LNCaP clone FGC (cell line): Measurements from ENCODE around the gene SPTSSB.

Experiments
- DNase-seq: peaks from one replicate; pipeline ENCODE4 v3.0.0-alpha.2; 2011; ENCODE audit warnings: low read depth
- H3K4me3 ChIP-seq: 2 replicates; pipeline ENCODE4 v1.5.1; 2011; ENCODE audit warnings: mild to moderate bottlenecking, low read depth, low read length, control low read depth
- TF ChIP-seq, protein P1 (sequence below): IDR thresholded peaks from 2 replicates; pipeline ENCODE4 v1.5.1; 2012; ENCODE audit warnings: mild to moderate bottlenecking; ENCODE audit not compliant: control insufficient read depth, insufficient read depth; ENCODE audit errors: extremely low read depth

SPTSSB gene

DNA sequence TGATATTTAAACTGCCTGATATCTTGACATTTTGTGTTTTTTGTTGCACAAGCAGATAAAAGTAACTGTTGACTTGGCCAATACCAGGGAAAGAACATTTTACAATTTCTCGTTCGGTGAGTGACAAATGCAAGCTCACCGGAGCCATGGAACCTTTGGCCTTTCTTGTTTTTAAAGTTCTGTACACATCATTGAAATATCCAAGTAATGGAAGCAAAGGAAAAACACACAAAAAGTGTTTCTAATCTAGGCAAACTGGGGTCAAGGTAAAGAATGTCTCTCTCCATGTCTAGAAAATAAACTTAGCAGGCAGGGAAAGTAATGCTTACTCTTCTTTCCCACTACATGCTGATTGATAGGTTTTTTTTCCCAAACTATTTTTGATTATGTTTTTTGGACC, 27.8 kb downstream of the SPTSSB start:
- TF ChIP-seq, protein P1, sequence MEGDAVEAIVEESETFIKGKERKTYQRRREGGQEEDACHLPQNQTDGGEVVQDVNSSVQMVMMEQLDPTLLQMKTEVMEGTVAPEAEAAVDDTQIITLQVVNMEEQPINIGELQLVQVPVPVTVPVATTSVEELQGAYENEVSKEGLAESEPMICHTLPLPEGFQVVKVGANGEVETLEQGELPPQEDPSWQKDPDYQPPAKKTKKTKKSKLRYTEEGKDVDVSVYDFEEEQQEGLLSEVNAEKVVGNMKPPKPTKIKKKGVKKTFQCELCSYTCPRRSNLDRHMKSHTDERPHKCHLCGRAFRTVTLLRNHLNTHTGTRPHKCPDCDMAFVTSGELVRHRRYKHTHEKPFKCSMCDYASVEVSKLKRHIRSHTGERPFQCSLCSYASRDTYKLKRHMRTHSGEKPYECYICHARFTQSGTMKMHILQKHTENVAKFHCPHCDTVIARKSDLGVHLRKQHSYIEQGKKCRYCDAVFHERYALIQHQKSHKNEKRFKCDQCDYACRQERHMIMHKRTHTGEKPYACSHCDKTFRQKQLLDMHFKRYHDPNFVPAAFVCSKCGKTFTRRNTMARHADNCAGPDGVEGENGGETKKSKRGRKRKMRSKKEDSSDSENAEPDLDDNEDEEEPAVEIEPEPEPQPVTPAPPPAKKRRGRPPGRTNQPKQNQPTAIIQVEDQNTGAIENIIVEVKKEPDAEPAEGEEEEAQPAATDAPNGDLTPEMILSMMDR, result no peak
- DNase-seq, result no peak
- H3K4me3 ChIP-seq, result no peak overlapping the region

DNA sequence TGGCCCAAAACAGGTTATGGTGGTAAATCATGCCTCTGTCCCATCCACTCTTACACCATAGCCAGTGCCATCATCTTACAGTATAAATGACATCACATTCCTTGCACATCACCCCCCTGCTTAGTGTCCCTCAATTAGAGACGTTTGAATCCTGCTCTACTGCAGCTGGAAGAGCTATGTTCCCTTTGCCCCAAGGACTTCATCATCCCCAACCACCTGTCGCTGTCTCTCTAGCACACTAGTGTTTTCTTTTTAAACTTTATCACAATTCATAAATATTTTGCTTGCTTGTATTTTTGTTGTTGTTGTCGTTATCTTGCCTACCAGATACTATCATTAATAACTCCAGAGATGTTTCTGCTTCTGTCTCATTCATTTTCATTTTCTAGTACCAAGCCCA, 28.7 kb downstream of the SPTSSB start:
- no peak for DNase-seq
- no peak overlapping the region for H3K4me3 ChIP-seq
- TF ChIP-seq, protein P1, result no peak

DNA sequence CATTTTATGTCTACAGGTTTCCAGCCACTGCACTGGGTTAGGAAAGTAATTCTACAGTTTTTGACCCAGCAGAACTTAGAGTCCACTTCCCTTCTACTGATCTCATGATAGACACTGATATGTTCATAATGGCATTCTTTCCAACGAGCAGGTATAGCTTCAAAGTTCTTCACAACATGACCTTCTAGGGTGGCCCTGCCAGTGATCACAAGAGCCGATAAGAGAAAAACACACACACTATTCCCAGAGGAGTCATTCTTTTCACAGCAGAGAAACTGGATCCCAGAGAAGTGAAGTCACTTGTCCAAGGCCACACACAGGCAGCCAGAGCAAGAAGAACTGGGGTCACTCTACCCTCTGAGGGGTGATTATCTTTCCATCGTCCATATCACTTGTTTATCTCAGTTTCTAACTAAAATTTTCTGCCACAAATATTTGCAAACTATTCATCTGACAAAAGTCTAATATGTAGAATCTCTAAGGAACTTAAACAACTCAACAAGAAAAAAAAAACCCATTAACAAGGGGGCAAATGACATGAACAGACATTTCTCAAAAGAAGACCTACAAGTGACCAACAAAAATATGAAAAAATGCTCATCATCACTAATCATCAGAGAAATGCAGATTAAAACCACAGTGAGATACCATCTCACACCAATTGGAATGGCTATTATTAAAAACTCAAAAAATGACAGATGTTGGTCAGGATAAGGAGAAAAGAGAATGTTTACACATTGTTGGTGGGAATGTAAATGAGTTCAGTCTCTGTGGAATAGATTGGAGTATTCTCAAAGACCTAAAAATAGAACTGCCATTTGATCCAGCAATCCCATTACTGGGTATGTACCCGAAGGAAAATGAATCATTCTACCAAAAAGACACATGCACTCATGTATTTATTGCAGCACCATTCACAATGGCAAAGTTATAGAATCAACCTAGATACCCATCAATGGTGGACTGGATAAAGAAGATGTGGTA, 31.5 kb downstream of the SPTSSB start:
- H3K4me3 ChIP-seq, result no peak overlapping the region
- TF ChIP-seq, protein P1, result no peak
- DNase-seq, result no peak

DNA sequence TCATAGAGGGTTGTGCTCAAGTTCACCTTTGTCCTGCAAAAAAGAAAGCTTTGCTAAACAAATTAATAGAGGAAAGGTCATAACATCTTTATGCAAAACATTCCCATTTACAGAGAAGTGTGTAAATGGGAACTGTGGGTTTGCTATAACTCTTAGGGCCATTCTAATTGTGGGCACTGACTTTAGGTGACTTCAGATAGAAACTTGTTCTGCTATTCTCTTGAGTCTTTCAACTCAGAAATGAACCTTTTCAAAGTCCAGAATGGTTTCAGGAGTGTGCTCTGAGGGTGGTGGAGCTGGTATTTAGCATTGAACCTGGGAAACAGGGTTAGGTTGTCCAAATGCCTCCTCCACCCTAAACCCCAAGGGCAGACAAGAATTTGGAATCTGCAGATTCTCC, 34.0 kb downstream of the SPTSSB start:
- no peak for DNase-seq
- TF ChIP-seq, protein P1, result no peak
- no peak overlapping the region for H3K4me3 ChIP-seq

DNA sequence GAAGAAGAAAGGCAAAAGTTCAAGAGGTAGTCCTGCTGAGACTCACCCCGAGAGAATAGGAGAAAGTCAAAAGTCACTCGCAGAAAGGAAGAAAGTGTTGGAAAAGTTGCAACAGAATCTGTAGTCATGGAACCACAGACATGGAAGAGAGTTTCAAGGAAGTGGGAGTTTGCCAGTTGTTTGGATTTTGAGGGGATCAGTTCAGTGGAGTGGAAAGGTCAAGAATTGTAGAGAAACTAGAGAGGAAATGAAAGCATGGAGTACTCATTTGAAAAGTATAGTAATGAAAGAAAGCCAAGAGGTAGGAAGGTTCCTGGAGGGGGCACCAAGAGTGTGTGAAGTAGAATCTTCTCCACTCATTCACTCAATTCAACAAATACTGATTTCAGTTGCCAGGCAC, 34.7 kb downstream of the SPTSSB start:
- no peak overlapping the region for H3K4me3 ChIP-seq
- TF ChIP-seq, protein P1, result no peak
- DNase-seq, result no peak

DNA sequence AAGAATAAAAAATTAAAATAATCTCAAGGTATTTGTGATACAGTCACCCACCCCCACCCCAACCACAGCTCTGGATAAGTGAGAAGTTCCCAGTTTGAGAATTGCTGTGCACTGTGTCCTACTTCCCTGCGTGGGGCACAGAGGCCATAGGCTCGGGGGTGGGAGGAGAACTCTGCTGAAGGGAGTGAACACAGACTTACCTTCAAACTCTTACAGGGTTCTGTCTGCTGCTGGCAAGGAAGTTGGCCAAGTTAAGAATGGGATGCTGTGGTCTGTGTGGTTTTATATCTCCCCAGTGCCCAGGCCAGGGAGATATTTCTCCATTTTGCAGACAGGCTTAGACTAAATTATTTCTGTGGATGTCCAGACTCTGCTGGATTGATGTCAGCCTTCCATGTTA, 37.6 kb downstream of the SPTSSB start:
- H3K4me3 ChIP-seq, result no peak overlapping the region
- no peak for DNase-seq
- TF ChIP-seq, protein P1, result no peak

DNA sequence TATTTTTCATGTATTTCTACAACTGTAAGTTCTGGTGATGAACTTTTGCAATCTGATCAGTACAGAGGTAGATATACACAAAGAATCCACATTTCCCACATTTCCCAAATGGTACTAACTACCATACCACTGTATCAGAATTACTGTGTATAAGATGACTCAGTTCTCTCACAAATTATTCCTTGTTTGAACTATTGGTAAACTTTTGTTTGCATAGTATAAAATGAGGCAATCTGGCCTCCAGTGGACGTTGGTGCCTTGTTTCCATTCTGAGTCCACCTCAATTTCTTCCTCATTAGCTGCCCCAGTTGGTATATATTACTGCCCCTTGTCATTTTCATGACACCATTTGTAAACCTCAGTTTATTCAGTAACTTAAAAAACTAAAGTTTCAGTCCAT, 38.5 kb downstream of the SPTSSB start:
- no peak overlapping the region for H3K4me3 ChIP-seq
- TF ChIP-seq, protein P1, result no peak
- no peak for DNase-seq
